ENCODE results near the gene RASA3. TPM values are rescaled to one million over a fixed set of nuclear protein-coding genes. Genes with fewer than 3 reads are reported as not detected.
A peak's percentile ranks its signal among the peaks of the same experiment; 100 is the strongest.

Gene RASA3
- total RNA-seq, 1 donor from 2014 or later, result 29.9 TPM

GRCh38 chr13:114088863-114089262, 43.6 kb downstream of the RASA3 start:
- H3K36me3 Mint-ChIP-seq (ENCODE audit: low read depth), result peaks cover 13% of the 10 kb centered on the region
- H3K9me3 Mint-ChIP-seq (ENCODE audit: low read depth), result peaks cover 18% of the 10 kb centered on the region
- no peak for TF ChIP-seq CTCF (IDR thresholded peaks at IDR 0.05)
- no peak overlapping the region for H3K27ac Mint-ChIP-seq (ENCODE audit: unreplicated experiment)
- H3K27me3 Mint-ChIP-seq (ENCODE audit: low read depth), result no peaks in the 10 kb centered on the region
- no peak overlapping the region for H3K4me3 Mint-ChIP-seq (ENCODE audit: unreplicated experiment)
- H3K4me1 Mint-ChIP-seq (ENCODE audit: low read depth), result peaks cover 4% of the 10 kb centered on the region
- no peak for DNase-seq (ENCODE audit: low spot score)

GRCh38 chr13:114088234-114088633, 44.2 kb downstream of the RASA3 start:
- peak; percentile 14 for TF ChIP-seq CTCF (IDR thresholded peaks at IDR 0.05)
- H3K27ac Mint-ChIP-seq (ENCODE audit: unreplicated experiment), result no peak overlapping the region
- peaks cover 4% of the 10 kb centered on the region for H3K4me1 Mint-ChIP-seq (ENCODE audit: low read depth)
- H3K36me3 Mint-ChIP-seq (ENCODE audit: low read depth), result peaks cover 7% of the 10 kb centered on the region
- H3K4me3 Mint-ChIP-seq (ENCODE audit: unreplicated experiment), result no peak overlapping the region
- DNase-seq (ENCODE audit: low spot score), result no peak
- peaks cover 12% of the 10 kb centered on the region for H3K9me3 Mint-ChIP-seq (ENCODE audit: low read depth)
- H3K27me3 Mint-ChIP-seq (ENCODE audit: low read depth), result no peaks in the 10 kb centered on the region

DNA sequence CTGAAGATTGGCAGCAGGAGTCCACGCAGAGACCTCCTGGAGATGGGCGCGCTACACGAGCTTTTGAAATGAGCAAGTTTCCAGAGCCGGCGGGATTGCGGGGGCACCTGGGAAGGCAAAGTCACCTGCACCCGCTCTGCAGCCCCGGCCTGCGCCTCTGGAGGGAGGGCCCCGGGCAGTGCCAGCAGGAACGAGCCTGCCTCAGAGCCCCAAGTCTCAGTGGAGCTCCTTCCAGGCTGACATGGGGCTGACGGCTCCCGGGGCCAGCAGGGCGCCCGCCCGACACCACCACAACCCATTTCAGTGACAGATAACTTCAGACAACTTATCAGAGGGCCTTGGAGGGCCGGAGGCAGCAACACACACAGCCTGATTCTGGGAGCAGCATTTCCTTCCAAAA, 45.0 kb downstream of the RASA3 start:
- DNase-seq (ENCODE audit: low spot score), result peak; percentile 87
- TF ChIP-seq CTCF (IDR thresholded peaks at IDR 0.05), result no peak
- Mint-ChIP-seq H3K9me3 (ENCODE audit: low read depth) (peaks cover 11% of the 10 kb centered on the region), H3K27ac (ENCODE audit: unreplicated experiment) (no peak overlapping the region), H3K36me3 (ENCODE audit: low read depth) (peaks cover 6% of the 10 kb centered on the region), H3K4me3 (ENCODE audit: unreplicated experiment) (no peak overlapping the region), H3K4me1 (ENCODE audit: low read depth) (peaks cover 4% of the 10 kb centered on the region), H3K27me3 (ENCODE audit: low read depth) (no peaks in the 10 kb centered on the region)

DNA sequence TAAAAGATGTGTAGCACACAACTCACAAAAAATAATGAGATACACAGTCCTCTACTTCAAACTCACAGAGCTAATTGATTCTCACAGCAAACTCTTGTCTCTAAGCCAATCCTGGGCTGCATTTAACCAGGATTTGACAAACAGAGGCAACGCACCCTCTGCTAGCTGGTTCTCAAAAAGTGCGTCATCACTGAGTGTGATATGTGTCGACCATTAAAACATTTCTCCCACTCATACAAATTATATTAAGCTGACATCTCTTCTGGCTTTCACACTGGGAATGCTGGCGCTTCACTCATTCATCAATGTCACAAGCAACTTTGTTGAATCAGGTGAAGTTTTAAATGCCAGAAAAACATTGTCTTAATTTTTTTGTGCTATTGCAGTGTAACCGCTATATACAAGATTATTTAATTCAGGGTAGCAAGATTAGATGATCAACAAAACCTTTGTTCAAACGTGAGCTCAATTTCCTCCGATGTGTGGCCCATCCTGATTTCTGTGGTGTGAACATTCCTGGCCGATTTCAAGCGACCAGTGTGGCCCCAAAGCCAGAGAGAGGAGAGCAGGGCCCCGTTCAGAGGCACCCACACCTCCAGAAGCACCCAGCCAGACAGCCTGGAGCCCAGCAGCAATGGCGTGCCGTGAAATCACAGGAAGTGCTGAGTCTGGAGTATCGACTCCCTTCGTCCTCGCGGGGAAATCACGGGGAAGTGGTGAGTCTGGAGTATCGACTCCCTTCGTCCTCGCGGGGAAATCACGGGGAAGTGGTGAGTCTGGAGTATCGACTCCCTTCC, 49.4 kb downstream of the RASA3 start:
- Mint-ChIP-seq H3K27ac (ENCODE audit: unreplicated experiment) (no peak overlapping the region), H3K9me3 (ENCODE audit: low read depth) (no peaks in the 10 kb centered on the region), H3K4me1 (ENCODE audit: low read depth) (peaks cover 16% of the 10 kb centered on the region), H3K27me3 (ENCODE audit: low read depth) (no peaks in the 10 kb centered on the region), H3K4me3 (ENCODE audit: unreplicated experiment) (no peak overlapping the region), H3K36me3 (ENCODE audit: low read depth) (no peaks in the 10 kb centered on the region)
- DNase-seq (ENCODE audit: low spot score), result peak; percentile 80
- no peak for TF ChIP-seq CTCF (IDR thresholded peaks at IDR 0.05)

DNA sequence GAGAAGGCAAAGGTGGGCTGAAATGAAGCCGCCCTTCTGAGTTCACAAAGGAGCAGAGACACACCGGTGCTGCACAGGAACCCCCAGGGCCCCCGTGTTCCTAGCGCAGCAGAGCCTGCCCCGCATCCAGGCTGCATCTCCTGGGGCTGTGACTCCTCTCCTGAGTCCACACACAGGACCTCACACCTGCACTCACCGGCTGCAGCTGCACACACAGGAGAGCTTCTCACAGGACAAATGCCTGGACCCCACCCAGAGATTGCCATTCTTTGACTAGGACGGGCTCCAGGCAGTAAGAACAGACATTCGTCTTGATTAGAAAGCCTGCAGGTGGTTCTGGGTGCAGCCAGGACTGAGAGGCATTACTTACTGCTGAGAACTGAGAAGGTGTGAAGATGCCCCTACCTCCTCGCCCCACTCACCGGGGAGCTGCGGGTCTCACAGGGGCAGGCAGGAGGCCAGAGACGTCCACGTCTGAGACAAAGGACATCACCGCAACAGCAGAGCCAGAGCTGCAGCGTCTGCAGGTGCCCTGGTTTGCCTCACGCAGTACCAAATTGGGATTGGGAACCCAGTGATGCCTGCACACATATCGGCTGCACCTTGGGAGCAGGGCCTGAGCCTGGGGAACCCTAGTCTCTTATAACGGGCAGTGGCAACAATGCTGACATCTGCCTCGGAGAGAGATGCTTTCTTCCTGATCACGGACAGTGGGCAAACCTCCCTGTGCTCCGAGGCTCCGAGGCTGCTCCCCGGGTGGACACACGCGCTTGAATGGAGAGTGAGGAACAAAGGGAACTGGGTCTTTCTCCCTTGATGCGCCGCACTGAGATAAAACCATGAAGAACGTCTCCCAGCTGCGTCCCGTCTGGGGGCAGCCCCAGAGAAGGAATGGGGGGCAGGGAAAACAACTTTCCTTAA, 50.4 kb downstream of the RASA3 start:
- TF ChIP-seq CTCF (IDR thresholded peaks at IDR 0.05), result no peak
- Mint-ChIP-seq H3K4me1 (ENCODE audit: low read depth) (peaks cover 23% of the 10 kb centered on the region), H3K4me3 (ENCODE audit: unreplicated experiment) (no peak overlapping the region), H3K9me3 (ENCODE audit: low read depth) (no peaks in the 10 kb centered on the region), H3K36me3 (ENCODE audit: low read depth) (no peaks in the 10 kb centered on the region), H3K27ac (ENCODE audit: unreplicated experiment) (no peak overlapping the region), H3K27me3 (ENCODE audit: low read depth) (no peaks in the 10 kb centered on the region)
- DNase-seq (ENCODE audit: low spot score), result peak; percentile 83

All from chondrocyte (in vitro differentiated cells).